ENCODE data around the gene TOPAZ1.
A peak's percentile ranks its signal among the peaks of the same experiment; 100 is the strongest.
"Not testable (repeated sequence)": the region's sequence is repeated elsewhere in the genome, so short reads cannot be mapped to it uniquely, and the experiment has no call there.

TOPAZ1 gene

GRCh38 chr3:44337248-44337785, 95.6 kb downstream of the TOPAZ1 start:
- DNase-seq: no peak

DNA sequence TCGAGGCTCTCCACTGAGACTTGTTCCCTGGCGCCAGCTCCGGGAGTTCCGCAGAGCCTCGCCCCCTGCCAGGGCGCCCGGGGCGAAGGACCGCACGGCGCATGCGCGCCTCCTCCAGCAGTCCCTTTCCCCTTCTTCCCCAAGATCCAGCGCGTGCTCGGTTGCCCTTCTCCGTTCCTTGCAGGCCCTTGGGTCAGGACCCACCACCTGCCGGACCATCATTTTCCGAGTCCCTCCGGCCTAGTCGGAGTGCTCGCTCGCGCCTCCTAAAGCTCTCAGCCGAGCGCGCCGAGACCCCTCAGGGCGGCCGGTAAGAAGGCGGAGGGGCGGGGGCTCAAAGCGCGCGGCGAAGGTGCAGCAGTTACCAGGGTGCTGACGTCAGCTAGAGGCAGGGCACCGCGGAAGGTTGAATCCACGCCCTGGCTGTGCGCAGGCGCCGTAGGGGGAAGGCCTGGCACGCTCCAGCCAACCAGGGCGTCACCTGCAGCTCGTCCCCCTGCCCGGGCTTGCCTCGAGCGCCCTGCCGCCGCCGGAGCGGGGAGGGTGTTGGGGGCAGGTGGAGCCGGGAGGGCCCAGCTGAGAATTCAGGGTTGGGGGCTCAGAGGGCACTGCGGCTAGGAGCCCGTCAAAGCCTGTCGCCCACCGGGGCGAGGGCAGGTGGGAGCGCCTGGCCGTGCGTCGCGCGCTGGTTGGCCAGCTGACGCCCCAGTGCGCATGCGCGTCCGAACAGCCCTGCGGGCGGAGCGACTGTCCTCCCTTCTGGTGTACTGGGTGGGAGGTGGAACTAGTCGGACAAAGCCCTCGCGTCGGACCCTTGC, 96.5 kb downstream of the TOPAZ1 start, which contains the start of gene TCAIM:
TCAIM (plus strand) TSS at position 757 of the 818 bp plus-strand sequence. CDS start 16,017 bp downstream, outside the sequence.
- DNase-seq: peak; percentile 99

DNA sequence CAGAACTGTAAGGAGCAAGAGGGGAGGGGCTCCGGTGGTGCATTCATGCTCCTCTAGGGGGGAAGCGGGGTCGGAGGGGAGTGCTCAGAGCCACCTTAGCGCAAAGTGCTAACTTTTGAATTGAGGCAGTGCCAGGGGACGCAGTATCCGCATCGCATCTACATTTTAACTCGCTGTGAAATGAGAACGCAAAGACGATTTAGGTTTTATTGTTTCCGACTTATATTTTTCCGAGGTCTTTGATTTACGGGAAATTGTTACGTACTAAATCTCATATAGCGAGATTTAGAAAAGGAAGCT, 97.1 kb downstream of the TOPAZ1 start:
- no peak for DNase-seq

DNA sequence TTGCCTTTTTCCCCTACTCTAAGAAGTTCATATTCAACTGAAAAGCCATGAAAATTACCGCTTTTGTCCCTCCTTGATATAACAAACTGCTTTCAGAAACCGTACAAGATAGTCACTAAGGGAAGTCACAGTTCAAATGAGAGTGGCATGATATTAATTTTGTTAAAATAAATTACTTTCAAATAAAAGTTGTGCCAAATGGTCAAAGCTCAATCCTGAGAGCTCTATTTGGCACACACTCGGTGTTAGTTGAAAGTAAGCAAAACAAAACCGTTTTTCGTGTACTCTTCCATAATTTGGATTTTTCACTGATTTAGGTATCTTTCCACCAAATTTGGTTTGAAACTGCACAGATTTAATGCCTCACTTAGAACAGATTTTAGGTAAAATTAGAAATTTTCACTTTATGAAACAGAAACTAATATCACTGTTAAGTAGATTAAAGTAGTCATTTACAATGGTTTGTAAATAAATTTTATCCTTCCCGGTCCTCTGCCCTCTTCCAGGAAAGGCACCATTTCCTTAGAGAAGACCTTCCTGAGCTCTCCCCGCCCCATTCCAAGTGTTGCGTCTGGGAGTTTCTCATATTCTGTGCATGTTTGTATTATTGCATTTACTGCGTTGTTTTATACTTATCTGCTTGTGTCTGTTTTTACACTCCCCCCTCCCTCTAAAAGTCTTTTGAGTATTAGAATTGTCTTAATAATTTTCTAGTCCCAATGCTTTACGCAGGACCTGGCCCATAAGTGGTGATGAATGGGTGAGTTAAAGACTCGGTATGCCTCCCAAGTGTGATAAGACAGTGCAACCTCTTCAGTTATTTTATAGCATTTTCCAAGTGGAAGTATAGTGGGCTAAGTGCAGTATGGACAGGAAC, 97.7 kb downstream of the TOPAZ1 start:
- DNase-seq: no peak

DNA sequence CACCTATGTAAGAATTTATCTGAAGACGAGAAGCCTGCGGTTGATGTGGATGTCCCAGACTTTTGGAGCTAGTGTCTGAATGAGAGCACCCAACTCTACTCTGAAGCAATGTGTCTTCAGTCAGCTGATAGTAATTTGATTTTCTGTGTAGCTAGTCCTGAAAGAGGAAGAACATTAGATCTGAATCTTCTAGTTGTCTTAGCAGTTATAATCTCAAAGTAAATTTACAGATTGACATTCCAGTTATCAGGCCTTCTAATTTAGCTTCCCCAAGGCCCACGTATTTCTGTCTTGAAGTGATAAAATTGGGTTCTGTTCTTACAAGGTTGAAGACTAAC, 98.3 kb downstream of the TOPAZ1 start:
- no peak for DNase-seq

GRCh38 chr3:44342176-44342790, 100.6 kb downstream of the TOPAZ1 start:
- DNase-seq: no peak

- DNase-seq: no peak
These were observed 101.7 kb downstream of the TOPAZ1 start for GRCh38 chr3:44343421-44343820.

GRCh38 chr3:44346590-44346989, 104.9 kb downstream of the TOPAZ1 start:
- not testable (repeated sequence) for DNase-seq

DNA sequence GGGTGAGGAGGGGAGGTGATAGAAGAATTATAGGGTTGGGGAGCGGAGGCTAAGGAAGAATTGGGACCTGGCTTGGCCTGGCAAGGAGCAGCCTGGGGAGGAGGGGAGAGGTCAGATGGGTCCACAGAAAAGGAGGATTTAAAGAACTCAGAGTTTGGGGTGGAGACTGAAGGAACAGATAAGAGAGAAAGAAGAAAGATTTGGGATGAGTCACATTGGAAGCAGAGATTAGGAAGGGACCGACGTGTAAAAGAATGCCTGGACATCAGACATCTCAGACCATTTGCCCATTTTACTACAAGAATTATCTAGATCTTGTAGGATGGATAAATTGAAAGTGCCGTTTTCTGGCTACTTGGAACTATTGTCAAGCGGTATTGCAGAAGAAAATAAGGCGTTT, 107.3 kb downstream of the TOPAZ1 start:
- DNase-seq: no peak

- DNase-seq: no peak
These were observed 111.8 kb downstream of the TOPAZ1 start for GRCh38 chr3:44353355-44353924.

- no peak for DNase-seq
These were observed 113.8 kb downstream of the TOPAZ1 start for GRCh38 chr3:44355362-44356033.

DNA sequence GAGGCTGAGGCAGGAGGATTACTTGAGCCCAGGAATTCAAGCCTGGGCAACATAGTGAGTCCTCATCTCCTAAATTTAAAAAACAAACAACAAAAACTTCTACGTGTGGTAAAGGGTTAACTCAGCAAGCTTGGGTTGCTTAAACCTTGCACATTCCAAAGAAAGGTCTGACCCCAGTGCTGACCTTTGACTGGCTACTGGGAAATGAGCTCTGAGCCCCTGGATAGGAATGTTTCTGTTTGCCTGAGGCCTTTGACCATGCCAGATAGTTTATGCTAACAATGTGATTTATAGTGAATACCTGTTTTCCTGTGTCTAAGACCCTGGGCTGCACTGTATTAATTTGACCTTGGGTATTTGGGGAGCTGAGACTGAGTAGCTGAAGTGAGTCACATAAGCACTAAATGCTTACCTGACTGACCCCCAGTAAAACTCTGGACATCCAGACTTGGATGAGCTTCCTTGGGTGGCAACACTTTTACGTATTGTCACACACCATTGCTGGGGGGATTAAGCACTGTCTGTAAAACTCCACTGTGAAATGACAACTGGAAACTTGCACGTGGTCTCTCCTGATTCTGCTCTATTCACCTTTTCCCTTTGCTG, 117.6 kb downstream of the TOPAZ1 start:
- DNase-seq: no peak

DNA sequence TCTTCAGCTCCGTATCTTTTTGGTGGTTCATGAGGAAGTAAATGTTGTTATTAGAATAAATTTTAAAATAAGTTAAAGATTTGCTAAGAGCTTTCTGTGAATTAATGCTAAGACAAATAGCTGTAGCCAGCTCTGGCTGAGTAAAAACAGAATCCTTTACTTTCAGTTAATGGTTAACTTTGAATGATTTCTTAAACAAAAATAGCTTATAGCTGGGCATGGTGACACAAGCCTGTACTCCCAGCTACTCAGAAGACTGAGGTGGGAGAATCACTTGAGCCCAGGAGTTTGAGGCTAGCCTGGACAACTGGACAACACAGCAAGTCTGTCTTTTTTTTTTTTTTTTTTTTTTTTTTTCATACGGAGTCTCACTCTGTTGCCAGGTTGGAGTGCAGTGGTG, 121.9 kb downstream of the TOPAZ1 start:
- DNase-seq: no peak

DNA sequence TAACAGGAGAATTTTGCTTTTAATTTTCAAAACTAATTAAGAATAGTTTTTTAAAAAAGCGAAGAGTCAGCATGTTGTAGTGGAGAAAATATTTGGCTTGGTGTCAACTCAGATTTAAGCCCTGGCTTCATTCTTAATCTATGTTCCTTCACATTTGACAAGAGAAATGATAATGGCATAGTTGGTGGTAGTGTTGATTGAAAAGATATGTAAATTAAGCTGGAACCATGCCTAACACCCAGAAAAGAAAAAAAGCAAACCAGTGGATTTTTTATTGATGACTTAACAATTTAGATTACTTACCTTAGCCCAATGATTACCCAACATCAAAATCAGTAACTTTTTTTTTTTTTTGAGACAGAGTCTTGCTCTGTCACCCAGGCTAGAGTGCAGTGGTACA, 124.3 kb downstream of the TOPAZ1 start:
- DNase-seq: no peak

GRCh38 chr3:44375450-44375849, 133.8 kb downstream of the TOPAZ1 start:
- DNase-seq: no peak

Measured in CD4-positive, alpha-beta T cell treated with Interferon alpha-2 for 1 hour (primary cell).